ENCODE data around the gene IGSF11. TPM values are rescaled to one million over a fixed set of nuclear protein-coding genes. Genes with fewer than 3 reads are reported as not detected.

Gene IGSF11
- total and polyA plus RNA-seq, 2 of the 4 experiments (the other 2 are of a cell fraction) = 0.18 TPM; not detected in 1

DNA sequence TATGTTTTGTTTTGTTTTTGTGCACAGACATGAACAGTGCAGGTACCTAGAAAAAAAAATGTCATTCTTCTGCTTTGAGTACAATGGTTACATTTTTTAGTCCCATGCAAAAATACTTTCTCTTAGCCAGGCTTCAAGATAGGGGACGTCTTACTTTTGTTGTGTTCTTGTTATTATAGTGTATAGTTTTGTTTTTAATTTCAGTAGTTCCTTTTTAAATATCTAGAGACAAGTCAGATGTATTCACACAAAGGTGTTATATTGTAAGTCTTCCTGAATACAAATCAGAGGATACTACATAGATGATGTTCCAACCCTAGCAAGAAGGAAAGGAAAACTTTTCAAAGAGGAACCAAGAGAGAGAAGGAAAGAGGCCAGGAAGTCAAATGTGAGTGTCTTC, 28.8 kb upstream of the IGSF11 start:
- no peaks in the 10 kb centered on the region for H3K36me3 ChIP-seq (ENCODE audit: control insufficient read depth, insufficient read depth, low read length)
- dilution Hi-C loops (cut with HindIII; ENCODE audit: low sequenced_read_pairs, unreplicated experiment) = no loop called here
- H3K9me3 ChIP-seq (ENCODE audit: control insufficient read depth, insufficient read depth, low read length) = no peaks in the 10 kb centered on the region
- BruUV-seq (replicated peaks) = no TSS peak
- no peaks in the 10 kb centered on the region for H3K27me3 ChIP-seq (ENCODE audit: control insufficient read depth, insufficient read depth, low read length)
- TF ChIP-seq RCOR1 (IDR thresholded peaks at IDR 0.05; ENCODE audit: insufficient replicate concordance, low read length) (no peak), POLR2A (IDR thresholded peaks at IDR 0.05; ENCODE audit: low read depth, low read length) (no peak), MAZ (IDR thresholded peaks at IDR 0.05; ENCODE audit: borderline replicate concordance, low read depth, low read length) (no peak), RAD21 (IDR thresholded peaks at IDR 0.05; ENCODE audit: low read length) (no peak), NFE2L2 (IDR thresholded peaks at IDR 0.05; ENCODE audit: low read depth, low read length) (no peak), RFX5 (IDR thresholded peaks at IDR 0.05; ENCODE audit: low read depth, low read length) (no peak)
- TF ChIP-seq, protein P1, sequence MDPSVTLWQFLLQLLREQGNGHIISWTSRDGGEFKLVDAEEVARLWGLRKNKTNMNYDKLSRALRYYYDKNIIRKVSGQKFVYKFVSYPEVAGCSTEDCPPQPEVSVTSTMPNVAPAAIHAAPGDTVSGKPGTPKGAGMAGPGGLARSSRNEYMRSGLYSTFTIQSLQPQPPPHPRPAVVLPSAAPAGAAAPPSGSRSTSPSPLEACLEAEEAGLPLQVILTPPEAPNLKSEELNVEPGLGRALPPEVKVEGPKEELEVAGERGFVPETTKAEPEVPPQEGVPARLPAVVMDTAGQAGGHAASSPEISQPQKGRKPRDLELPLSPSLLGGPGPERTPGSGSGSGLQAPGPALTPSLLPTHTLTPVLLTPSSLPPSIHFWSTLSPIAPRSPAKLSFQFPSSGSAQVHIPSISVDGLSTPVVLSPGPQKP (IDR thresholded peaks at IDR 0.05; ENCODE audit: borderline replicate concordance, low read depth, low read length) = no peak
- TF ChIP-seq, protein P2, sequence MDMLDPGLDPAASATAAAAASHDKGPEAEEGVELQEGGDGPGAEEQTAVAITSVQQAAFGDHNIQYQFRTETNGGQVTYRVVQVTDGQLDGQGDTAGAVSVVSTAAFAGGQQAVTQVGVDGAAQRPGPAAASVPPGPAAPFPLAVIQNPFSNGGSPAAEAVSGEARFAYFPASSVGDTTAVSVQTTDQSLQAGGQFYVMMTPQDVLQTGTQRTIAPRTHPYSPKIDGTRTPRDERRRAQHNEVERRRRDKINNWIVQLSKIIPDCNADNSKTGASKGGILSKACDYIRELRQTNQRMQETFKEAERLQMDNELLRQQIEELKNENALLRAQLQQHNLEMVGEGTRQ (IDR thresholded peaks at IDR 0.05; ENCODE audit: low read depth, low read length) = no peak
- no peak overlapping the region for H3K14ac ChIP-seq (replicated peaks; ENCODE audit: low read depth, low read length)
- no peak overlapping the region for H2AK5ac ChIP-seq (ENCODE audit: low read depth, low read length)
- H2BK20ac ChIP-seq (ENCODE audit: low read depth, low read length) = no peak overlapping the region
- no peak overlapping the region for H3K56ac ChIP-seq (ENCODE audit: extremely low read depth, insufficient read depth, low read length)
- no peak for ATAC-seq (ENCODE audit: low read depth)
- intact Hi-C loops (cut with micrococcal nuclease) = no loop called here
- no peak overlapping the region for H3K4ac ChIP-seq (ENCODE audit: low read depth, low read length)
- no peak overlapping the region for H2BK5ac ChIP-seq (ENCODE audit: low read depth, low read length, poor library complexity, severe bottlenecking)
- H3K4me2 ChIP-seq (ENCODE audit: low read depth, low read length) = no peak overlapping the region
- H3K9ac ChIP-seq (ENCODE audit: low read depth, low read length) = no peak overlapping the region
- H2BK120ac ChIP-seq (ENCODE audit: low read depth, low read length) = no peak overlapping the region
- no peak overlapping the region for H3K27ac ChIP-seq (ENCODE audit: insufficient read depth, low read length)
- no peak overlapping the region for H2BK15ac ChIP-seq (ENCODE audit: low read depth, low read length)
- CTCF ChIA-PET = no interaction called here
- no peak overlapping the region for H4K91ac ChIP-seq (ENCODE audit: insufficient read depth, low read depth, low read length)
- H2AK9ac ChIP-seq (replicated peaks; ENCODE audit: low read depth, low read length, poor library complexity) = no peak overlapping the region
- no peaks in the 10 kb centered on the region for H3K79me1 ChIP-seq (ENCODE audit: low read depth in 1 of 2, low read length in 2 of 2)
- no peak overlapping the region for H4K5ac ChIP-seq (ENCODE audit: low read depth, low read length)
- POLR2A ChIA-PET (ENCODE audit: unreplicated experiment) = no interaction called here
- no CpG with 5 or more reads among the region's 1 CpG for WGBS, 2 experiments (ENCODE audit: extremely low coverage in 2 of 2, insufficient read length in 1 of 2)
- H3K9me1 ChIP-seq (ENCODE audit: insufficient read depth, low read length) = no peaks in the 10 kb centered on the region
- no peak overlapping the region for H2AFZ ChIP-seq (replicated peaks; ENCODE audit: low read length, poor library complexity)
- H3K18ac ChIP-seq (ENCODE audit: low read depth, low read length) = no peak overlapping the region
- no peaks in the 10 kb centered on the region for H4K20me1 ChIP-seq (ENCODE audit: insufficient read depth, low read length)
- no peak for DNase-seq
- H4K8ac ChIP-seq (ENCODE audit: low read depth in 2 of 2, low read length in 2 of 2) = no peak overlapping the region
- in situ Hi-C loops (cut with MboI; ENCODE audit: low sequenced_read_pairs) = no loop called here
- H3K4me3 ChIP-seq (ENCODE audit: insufficient read depth, low read depth, low read length) = no peak overlapping the region
- no peaks in the 10 kb centered on the region for H3K4me1 ChIP-seq (ENCODE audit: control insufficient read depth, insufficient read depth, low read length)
- H3K23ac ChIP-seq (ENCODE audit: low read depth, low read length) = no peak overlapping the region
